Left renal cortex interstitium (tissue), 4 donors: Measurements from ENCODE around the gene TIMM22. TPM values are rescaled to one million over a fixed set of nuclear protein-coding genes. Genes with fewer than 3 reads are reported as not detected.

Experiments used
- DNase-seq, 4 donors: peaks; one replicate each; pipeline ENCODE4 v3.0.0-alpha.2; 2013; ENCODE audit warnings: low read depth in 4 of 4, low spot score in 2 of 4, missing footprints in 1 of 4
- polyA plus RNA-seq, 4 donors: library from polyadenylated mRNA; unstranded; fragments of 120-200 nt; gene quantifications; one replicate each; pipeline ENCODE4 v1.2.1, GENCODE V29; 2013; ENCODE audit not compliant: insufficient read length in 4 of 4

Gene TIMM22
- polyA plus RNA-seq, 4 donors: 13.8 to 16.0 (median 14.9) TPM

DNA sequence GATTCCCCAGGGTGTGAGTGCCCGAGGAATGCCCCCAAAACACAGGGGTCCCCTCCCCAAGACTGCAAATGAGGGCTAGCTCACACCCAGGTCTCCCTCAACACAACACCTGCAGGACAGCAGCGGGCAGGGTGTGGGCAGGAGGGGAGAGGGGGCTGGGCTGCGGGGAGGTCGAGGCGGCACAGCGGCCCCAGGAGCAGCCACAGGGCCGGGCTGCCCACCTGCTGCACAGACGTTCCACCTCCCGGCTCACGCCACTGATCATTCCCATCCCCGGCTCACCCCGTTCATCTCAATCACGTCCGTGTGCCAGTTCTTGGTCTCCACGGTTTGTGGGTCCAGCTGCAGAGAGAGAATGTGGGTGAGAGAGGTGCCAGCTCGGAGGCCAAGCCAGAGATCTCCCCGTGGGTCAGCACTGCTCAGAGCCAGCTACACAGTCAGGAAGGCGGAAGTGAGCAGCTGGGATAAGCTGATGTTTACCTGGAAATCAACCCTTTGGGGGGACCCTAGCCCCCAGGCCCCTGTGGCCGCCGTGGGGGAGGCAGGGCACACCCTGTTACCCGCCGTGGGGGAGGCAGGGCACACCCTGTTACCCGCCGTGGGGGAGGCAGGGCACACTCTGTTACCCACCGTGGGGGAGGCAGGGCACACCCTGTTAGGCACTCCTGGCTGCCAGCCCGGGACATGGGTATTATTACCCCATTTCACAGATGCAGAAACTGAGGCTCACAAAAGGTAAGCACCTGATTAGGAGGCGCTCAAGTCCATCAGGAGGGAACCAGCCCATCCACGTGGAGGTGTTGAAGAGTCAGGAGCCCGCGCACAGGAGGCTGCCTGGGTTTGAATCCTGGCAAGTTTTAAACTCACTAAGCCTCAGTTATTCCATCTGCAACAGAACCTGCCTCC is 16.1 kb downstream of the TIMM22 start:
- DNase-seq: no peak

DNA sequence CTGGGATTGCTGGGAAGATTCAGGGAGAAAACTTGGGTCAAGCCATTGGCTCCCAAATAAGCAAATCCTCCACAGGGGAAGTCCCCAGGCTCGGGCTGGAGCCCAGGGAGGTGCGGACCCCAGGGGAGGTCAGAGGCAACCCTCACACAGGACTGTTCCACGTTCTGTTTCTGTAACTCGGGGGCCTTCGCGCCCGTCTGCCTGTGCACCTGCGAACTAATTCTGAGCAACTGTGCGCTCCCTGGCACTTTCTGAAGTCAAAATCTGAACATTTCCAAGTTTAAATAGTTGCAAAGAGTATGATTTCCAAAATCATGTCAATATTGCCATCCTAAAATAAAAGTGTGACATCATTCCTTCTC is 16.8 kb downstream of the TIMM22 start:
- no peak for DNase-seq

DNA sequence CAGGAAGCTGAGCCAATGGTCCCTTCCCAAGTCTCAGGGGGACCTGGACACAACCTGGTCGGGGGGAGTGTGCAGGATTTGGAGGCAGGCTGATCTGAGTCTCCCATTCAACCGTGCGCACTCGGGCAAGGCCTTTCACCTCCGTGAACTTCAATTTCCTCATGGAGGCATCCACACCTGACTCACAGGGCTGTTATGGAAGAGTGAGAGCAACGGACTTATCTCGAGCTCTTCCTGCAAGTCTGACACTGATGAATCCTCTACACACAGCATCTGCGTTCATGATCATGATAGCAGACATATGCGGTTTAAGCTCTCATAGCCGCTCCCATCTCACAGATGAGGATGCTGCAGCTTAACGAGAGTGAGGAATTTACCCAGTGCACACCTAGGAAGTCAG is 21.6 kb downstream of the TIMM22 start:
- no peak for DNase-seq

DNA sequence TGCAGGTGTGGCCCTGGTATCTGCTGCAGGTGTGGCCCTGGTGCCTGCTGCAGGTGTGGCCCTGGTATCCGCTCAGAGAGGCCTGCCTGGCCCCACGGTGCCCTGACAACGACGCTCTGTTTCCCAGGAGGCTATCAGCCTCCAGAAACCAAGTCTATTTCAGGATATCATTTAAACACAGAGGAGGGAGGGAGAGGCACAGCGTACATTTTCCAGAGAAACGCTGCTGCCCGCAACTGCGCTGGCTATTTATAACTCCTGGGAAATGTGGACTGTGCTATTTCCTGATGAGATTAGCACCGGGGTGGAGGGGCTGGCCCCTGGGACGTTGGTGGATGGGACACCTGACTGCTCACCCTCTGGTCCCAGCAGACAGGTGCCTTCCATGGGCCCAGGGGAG is 22.5 kb downstream of the TIMM22 start:
- DNase-seq: no peak

DNA sequence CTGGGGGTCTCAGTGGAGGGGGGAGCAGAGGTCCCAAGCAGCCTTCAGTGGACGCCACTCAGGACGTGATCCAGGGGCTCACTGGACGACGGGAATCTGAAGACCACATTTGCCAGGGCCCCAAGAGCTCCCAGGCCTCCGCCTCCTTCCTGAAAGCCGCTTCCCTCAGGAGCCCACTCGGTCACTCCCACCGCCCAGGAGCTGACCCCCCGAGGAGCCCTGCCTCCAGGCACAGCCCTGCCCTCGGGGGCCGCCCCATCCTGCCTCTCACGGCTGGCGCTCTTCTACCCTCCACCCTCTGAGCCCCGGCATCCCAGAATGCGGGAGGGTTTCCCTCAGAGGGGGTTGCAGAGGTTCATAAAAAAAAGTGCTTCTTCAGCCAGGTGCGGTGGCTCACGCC is 24.2 kb downstream of the TIMM22 start:
- no peak for DNase-seq

DNA sequence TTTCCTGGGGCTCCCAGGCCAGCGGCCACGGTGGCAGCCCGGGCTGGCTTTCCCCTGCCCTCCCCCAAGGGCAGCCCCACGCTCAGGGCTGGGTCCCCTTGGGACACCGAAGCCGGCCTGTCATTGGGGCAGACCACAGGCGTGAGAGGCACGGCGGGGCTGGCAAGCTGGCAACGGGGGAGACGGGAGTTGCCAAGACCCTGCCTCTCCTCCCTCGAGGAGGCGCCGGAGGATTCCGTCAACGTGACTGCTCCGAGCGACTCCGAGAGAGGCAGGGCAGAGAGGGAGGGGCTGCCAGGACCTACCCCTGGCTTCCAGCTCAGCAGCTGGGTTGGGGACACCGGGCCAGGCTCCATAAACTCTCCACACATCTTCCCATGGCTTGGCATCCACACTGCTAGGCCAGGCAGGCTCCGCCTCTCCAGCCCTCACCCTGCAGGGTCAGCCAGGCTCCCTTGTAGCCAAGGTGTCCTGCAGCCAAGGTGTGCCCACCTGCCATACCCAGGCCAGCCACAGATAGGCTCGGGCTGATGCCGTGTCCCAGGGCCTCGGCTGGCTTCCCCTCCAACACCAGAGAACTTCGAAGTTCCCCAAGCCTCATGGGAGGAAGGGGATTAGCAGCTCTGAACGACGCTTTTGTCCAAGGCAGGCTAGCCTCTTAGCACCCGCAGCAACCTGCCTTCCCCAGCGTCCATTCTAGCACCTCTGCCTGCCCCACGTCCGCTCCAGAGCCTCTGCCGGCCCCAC is 25.5 kb downstream of the TIMM22 start:
- DNase-seq: no peak

DNA sequence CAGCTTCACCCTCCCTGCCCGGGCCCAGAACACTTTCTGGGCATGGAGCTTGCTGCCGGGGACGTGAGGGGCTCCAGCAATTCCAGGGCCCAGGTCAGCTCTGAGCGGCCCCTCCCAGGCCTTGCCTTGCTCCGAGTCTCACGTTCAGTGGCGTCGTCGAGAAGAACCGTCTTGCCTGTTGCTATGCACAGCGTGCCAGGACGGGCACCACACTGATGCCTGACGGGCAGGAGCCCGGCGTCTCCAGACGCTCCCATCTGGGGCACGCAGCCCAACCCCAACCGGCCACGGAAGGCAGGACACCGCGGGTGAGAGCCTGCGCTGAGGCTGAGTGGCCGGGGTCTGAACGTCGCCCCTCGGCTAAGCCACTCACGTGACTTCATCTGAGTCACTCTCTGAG is 27.1 kb downstream of the TIMM22 start:
- no peak for DNase-seq

DNA sequence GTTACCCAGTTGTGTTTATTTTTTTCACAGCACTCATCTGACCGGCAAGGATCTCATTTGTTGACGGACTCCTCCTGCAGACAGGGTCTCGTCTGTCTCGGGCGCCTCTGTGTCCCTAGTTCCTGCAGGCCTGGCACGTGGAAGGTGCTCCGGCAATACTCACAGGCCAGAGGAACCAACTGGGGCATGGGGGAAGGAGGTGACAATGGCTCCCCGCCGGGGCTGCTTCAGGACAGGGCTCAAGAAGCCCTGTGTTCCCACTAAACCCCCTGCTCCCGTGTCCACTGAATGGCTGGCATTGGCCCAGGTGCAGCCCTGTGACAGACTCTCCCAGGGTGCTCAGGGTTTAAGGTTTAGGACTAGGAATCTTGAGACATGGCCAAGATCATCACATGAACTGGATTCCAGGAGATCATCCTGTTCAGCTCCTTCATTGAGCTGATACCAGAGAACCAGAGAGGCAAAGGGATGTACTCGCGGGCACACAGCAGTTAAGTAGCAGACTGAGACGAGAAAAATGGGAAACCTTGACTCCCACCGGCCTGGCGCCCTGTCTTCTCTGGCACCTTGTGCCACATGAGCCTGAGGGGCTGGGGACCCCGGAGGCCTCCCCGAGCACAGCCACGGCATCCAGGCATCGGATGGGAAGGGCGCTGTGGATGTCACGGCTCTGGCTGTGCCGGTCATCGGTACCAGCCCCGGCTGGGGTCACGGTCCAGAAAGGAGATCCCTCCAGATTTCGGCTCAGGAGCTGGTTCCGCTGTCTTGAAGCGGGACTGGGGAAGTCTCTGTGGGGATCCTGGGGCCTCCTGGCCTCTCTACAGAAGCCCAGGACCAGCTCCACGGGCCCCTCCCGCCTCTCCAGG is 29.0 kb downstream of the TIMM22 start:
- no peak for DNase-seq

DNA sequence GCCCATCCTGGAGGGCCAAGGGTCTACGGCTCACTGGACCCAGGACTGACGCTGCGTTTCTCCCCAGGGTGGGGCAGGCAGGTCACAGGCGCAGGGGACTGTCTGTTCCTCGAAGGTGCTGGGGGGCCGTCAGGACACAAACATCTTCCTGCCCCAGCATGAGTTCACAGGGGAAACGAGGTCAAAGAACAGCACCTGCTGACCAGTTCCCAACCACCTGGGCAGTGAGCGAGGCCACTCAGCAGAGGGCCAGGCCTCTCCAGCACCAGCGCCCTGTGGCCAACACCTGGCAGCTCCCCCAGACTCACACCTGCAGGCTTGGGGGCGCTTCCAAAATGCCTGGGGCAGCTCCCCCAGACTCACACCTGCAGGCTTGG is 29.7 kb downstream of the TIMM22 start:
- no peak for DNase-seq

DNA sequence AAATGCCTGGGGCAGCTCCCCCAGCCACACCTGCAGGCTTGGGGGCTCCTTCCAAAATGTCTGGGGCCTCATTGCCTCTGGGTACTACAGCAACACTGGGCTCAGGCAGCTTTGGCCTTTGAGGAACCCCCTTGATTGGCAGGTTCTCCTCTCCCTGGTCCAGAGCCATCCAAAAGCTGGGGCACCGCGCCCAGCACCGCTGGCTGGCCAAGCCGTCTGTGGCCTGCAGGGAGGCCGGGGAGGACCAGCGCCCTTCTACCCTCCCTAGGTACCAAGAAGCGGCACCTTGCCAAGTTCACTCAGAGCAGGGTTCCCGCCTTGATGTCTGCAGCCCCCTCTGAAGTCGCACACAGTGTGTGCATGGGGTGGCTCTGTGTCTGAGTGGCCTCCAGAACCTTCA is 30.1 kb downstream of the TIMM22 start:
- DNase-seq: no peak

DNA sequence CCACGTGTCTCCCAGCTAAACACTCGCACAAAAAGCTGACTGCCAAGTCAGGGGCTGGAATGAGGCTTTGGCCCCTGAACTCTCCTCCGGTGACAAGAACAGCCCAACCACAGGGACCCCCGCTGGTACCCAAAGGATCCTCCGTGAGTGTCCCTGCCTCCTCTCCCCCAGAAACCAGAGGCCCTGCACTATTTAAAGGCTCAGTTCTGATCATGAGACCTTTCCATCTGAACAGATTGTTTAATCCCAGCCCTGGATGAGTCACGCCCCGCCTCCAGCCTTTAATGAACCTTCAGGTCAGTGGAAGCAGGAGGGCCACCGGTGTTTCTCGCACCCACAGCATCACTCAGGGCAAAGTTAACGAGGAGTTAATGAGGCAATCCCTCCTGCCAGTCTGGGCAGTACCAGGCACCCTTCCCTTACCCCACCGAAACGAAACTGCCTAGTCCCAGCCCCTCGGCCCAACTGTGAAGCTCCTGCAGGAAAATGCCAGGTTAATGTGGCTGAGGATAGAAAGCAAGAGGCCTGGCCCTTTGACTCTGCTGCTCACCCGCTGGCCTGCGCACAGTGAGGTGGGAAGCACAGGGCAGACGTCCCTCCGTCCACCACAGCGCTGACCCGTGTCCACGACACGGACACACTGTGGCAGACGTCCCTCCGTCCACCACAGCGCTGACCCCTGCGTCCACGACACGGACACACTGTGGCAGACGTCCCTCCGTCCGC is 32.4 kb downstream of the TIMM22 start:
- no peak for DNase-seq

DNA sequence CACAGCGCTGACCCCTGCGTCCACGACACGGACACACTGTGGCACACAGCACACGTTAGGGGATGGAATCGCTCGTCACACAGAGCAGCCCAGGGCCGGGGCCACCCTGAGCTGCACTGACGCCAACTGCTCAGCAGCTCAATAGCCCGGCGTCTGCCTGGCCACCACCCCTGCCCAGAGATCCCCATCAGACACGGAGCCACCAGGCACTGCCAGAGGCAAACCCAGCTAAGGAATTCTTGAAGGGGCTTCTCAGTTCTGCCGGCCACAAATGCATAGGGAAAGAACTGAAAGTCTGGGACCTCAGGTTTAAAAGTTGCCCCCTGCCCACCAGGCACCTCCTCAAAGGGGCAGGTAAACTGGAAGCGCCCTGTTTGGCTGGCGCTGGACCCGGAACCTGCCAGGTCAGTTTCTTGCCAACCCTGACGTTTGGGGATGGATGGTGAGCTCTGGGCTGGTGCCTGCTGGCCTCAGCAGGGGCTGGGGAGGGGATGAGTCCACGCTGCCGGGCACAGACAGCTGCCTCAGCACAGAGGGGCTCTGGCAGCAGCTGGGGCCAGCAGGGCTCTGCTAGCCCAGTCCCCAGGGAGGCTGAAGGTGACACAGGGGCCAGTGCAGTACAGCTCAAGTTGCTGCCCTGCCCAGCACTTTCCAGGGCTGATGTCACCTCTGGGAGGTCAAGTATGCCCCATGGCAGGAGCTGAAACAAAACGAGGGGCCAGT is 33.2 kb downstream of the TIMM22 start:
- DNase-seq: no peak

DNA sequence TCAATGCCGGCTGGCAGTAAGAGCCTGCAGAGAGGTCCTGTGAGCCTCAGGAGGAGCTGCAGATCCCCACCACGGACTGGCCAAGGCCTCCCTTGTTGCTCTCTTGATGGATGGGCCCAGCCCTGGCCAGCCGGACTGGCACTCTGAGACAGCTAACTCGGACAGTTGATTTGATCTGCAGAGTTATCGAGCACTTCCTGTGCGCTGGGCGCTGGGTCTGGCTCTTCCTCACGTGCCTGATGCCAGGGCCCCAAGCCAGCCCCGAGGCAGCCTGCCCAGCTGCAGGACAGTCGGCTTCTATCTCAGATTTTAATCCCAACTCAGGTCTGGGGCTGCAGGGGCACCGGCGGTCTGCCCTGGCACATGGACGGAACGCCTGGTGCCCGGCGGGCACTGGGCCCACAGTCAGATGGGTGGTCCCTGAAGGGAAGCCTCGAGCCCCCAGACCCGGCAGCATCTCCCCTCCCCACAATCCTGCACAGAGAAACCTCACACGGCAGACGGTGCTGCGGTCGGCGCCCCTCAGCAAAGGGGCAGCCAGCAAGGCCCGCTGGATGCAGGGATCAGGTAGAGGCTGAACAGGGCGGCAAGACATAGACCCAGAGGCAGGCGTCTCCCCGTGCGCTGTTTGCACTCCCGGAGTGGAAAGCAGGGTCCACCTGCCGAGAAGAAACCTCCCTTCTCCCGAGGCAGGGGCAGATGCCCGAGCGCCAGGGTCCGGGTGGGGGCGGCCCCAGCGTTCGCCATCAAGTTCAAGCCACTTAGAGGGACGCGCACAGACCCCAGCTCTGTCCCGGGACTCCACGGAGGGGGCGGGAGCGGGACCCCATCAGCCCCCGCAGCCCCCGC is 34.0 kb downstream of the TIMM22 start:
- no peak for DNase-seq

DNA sequence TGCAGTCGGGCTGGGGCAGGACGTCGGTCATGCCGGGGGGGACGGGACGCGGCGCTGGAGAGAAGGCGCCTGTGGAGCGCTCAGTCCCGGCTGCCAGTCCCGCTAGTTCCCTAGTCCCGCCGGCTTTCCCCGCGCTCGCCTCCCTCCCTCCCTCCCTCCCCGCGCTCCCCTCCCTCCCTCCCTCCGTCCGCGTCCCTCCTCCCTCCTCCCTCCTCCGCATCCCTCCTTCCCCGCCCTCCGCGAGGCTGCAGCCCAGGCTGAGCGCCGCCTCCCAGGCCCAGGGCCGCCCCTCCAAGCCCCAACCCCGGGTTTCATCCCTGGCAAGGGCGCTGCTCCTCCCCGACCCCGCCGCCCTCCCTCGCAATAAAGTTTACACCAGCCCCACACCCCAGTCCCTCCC is 34.8 kb downstream of the TIMM22 start:
- DNase-seq: no peak

DNA sequence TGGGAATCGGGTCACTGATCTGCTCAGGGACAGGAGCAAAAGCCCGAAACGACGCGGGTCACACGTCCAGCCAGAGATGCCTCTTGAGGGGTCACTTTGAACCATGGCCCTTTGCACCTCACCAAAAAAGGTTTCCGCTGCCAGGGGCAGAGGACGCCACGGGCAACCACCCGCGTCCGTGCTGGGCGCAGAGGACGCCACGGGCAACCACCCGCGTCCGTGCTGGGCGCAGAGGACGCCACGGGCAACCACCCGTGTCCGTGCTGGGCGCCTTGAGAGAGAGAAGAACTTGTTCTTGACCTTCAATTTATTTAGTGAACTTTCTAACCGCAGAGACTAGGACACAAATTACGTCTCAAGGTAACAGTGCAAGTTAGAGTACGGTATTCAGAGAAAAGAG is 35.5 kb downstream of the TIMM22 start:
- DNase-seq: no peak

DNA sequence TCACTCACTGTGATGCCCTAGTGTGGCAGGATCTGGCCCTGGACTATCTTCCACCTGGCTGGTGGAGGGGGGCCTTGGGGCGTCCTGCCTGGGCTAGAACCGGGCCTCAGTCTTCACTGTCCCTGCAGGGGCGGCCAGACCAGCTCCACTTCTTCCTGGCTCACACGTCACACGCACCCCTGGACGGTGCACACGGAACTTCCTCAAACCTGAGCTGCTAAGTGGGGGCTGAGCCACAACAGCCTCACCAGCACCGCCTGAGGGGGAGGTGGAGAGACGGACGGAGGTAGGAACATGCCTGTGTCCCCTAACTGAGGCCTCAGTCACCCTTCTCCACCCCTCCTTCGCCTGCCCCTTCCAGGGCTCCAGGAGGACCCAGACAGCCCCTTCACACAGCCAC is 36.6 kb downstream of the TIMM22 start:
- no peak for DNase-seq

DNA sequence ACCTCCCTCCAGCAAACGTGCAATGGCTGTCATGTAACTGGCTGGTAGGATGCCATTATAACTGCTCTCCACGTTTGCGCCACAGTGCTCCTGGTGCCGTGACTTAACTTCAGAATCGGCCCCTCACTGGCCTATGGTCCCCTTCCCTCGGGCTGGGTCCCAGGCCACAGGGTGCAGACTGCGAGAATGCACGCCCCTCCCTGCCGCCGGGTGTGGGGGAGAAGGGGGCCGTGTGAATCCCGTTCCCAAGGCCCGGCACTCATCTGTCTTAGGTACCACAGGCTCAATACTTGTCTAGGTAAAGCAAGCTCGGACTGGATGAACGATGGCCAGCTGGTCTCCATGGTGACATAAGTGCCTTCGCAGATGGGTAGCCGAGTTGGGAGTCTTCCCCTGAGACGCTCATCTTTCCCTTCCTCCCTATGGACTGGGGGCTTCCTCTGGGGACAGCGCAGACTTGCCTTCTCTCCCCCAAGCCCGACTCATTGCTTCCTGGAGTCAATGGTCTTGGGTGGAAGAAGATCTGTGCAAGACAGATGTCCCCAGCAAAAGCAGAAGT is 37.8 kb downstream of the TIMM22 start:
- DNase-seq: no peak

DNA sequence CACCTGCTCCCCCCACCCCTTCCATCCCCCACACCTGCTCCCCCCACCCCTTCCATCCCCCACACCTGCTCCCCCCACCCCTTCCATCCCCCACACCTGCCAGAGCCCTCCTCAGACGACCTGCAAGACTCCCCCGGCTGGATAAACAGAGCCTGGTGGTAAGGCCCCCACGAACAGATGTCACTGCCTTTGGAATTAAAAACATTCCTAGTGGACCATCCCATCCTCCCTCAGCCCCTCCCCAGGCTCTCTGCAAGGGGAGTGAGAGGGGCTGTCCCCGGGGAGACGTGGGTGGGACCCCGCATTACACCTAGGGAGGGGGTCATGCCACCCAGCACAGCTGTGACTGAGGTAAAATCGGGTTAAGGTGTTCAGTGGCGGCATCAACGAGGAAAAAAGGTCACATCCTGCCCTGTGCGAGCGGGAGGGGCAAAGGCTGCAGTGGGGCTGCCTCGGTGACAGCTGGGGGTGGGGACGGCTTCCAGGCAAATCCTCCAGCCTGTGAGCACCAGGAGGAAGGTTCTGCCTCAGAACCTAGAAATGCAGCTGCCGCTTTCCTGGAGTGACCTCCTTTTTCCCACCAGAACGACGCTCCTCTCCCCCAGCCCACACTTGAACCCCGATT is 38.7 kb downstream of the TIMM22 start:
- DNase-seq: no peak
